Ishikawa (cell line): ENCODE results near the gene PTH2.

Experiments
- CEBPB ChIP-seq: IDR thresholded peaks from 2 replicates; pipeline ENCODE4 v1.6.1; 2012
- CREB1 ChIP-seq: IDR thresholded peaks from 2 replicates; pipeline ENCODE4 v1.6.1; 2012; ENCODE audit warnings: low read depth
- EGR1 ChIP-seq: IDR thresholded peaks from 2 replicates; pipeline ENCODE4 v1.6.1; 2012
- EP300 ChIP-seq: IDR thresholded peaks from 2 replicates; pipeline ENCODE4 v1.6.1; 2012; ENCODE audit warnings: borderline replicate concordance
- FOXM1 ChIP-seq: IDR thresholded peaks from 2 replicates; pipeline ENCODE4 v1.6.1; 2012; ENCODE audit warnings: low read depth, borderline replicate concordance
- NFIC ChIP-seq: IDR thresholded peaks from 2 replicates; pipeline ENCODE4 v1.6.1; 2012
- RAD21 ChIP-seq: IDR thresholded peaks from 2 replicates; pipeline ENCODE4 v1.6.1; 2012; ENCODE audit warnings: low read depth
- TAF1 ChIP-seq: IDR thresholded peaks from 2 replicates; pipeline ENCODE4 v1.6.1; 2012; ENCODE audit warnings: low read depth, mild to moderate bottlenecking
- TCF12 ChIP-seq: IDR thresholded peaks from 2 replicates; pipeline ENCODE4 v1.6.1; 2012; ENCODE audit warnings: low read depth
- TEAD4 ChIP-seq: IDR thresholded peaks from 2 replicates; pipeline ENCODE4 v1.6.1; 2012
- YY1 ChIP-seq: IDR thresholded peaks from 2 replicates; pipeline ENCODE4 v1.6.1; 2012; ENCODE audit warnings: low read depth
- ZBTB7A ChIP-seq: IDR thresholded peaks from 2 replicates; pipeline ENCODE4 v1.6.1; 2012; ENCODE audit warnings: low read depth
- TF ChIP-seq, protein P1 (sequence below): IDR thresholded peaks from 2 replicates; pipeline ENCODE4 v1.6.1; 2012
- TF ChIP-seq, protein P2 (sequence below): IDR thresholded peaks from 2 replicates; pipeline ENCODE4 v1.6.1; 2012; ENCODE audit warnings: low read depth, mild to moderate bottlenecking
- TF ChIP-seq, protein P3 (sequence below): IDR thresholded peaks from 2 replicates; pipeline ENCODE4 v1.6.1; 2012

The PTH2 gene

DNA sequence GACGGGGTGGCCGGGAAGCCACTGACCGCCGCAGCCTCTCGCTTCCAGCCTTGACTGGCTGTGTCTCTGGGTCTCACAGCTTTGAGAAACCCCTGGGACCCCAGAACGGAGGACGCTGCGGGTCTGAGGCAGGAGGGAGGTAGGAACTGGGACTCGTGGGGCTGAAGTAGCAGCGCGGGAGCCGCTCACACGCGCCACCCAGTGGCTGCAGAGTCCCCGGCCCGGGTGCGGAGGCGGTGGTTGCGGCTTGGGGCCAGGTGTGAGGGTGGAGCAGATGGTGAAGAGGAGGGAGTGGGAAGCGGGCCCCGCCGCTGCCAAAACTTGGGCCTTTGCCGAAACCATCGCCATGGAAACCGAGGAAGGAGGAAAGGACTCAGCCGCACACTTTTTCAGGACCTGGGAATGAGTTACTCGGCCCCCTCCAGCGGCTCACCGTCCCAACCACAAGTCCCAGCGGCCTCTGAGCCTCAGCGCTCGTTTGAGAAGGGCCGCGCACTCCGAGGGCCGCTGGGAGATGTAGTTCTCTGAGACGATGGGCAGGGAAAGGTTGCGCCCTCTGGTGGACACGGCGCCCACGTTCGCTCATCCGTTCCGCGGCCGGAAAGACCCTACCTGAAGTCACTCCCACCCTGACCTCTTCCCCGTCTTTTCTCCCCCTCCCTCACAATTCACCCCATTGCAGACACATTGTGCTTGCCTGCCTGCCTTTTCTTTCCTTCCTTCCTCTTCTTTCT lies 20.3 kb upstream of the PTH2 start:
- TF ChIP-seq CEBPB: no peak
- peak; percentile 81 for TF ChIP-seq RAD21
- TF ChIP-seq FOXM1: no peak
- TF ChIP-seq, protein P1, sequence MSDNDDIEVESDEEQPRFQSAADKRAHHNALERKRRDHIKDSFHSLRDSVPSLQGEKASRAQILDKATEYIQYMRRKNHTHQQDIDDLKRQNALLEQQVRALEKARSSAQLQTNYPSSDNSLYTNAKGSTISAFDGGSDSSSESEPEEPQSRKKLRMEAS: peak; percentile 30; the same call in 1 of the 2 replicates
- TF ChIP-seq, protein P2, sequence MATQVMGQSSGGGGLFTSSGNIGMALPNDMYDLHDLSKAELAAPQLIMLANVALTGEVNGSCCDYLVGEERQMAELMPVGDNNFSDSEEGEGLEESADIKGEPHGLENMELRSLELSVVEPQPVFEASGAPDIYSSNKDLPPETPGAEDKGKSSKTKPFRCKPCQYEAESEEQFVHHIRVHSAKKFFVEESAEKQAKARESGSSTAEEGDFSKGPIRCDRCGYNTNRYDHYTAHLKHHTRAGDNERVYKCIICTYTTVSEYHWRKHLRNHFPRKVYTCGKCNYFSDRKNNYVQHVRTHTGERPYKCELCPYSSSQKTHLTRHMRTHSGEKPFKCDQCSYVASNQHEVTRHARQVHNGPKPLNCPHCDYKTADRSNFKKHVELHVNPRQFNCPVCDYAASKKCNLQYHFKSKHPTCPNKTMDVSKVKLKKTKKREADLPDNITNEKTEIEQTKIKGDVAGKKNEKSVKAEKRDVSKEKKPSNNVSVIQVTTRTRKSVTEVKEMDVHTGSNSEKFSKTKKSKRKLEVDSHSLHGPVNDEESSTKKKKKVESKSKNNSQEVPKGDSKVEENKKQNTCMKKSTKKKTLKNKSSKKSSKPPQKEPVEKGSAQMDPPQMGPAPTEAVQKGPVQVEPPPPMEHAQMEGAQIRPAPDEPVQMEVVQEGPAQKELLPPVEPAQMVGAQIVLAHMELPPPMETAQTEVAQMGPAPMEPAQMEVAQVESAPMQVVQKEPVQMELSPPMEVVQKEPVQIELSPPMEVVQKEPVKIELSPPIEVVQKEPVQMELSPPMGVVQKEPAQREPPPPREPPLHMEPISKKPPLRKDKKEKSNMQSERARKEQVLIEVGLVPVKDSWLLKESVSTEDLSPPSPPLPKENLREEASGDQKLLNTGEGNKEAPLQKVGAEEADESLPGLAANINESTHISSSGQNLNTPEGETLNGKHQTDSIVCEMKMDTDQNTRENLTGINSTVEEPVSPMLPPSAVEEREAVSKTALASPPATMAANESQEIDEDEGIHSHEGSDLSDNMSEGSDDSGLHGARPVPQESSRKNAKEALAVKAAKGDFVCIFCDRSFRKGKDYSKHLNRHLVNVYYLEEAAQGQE: no peak
- no peak for TF ChIP-seq CREB1
- TF ChIP-seq YY1: 0 out of 2 replicates have a peak, but pooled peaks have one; percentile 57
- no peak for TF ChIP-seq TCF12
- peak; percentile 93 for TF ChIP-seq ZBTB7A
- peak; percentile 96 for TF ChIP-seq EGR1
- TF ChIP-seq NFIC: peak; percentile 21; the same call in 1 of the 2 replicates
- no peak for TF ChIP-seq TEAD4
- TF ChIP-seq EP300: no peak
- TF ChIP-seq, protein P3, sequence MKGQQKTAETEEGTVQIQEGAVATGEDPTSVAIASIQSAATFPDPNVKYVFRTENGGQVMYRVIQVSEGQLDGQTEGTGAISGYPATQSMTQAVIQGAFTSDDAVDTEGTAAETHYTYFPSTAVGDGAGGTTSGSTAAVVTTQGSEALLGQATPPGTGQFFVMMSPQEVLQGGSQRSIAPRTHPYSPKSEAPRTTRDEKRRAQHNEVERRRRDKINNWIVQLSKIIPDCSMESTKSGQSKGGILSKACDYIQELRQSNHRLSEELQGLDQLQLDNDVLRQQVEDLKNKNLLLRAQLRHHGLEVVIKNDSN: 0 out of 2 replicates have a peak, but pooled peaks have one; percentile 20
- TF ChIP-seq TAF1: no peak

DNA sequence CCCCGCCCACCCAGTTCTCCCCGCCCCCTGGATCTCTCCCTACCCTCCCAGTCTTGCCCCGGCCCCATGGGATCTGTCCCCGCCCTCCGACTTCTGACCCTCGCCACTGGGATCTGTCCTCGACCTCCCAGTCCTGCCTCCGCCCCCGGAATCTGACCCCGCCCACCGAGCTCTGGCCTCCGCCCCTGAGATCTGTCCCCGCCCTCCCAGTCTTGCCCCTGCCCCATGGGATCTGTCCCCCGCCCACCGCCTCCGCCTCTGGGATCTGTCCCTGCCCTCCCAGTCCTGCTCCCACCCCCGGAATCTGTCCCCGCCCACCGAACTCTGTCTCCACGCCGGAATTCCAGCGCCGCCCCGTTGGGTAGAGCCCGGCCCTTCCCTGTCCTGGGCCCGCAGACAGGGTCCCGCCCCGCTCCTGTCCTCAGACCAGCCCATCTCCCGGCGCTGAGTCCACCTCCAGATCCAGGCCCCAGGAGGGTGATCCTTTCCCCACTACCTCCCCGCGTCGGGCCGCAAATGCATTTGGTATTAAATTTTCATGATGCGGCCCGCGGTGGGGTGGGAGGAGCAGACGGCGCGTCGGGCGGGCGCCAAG lies 19.6 kb upstream of the PTH2 start:
- TF ChIP-seq TCF12 (no peak), NFIC (no peak), EGR1 (peak; percentile 63; the same call in 1 of the 2 replicates), RAD21 (no peak), TEAD4 (peak; percentile 73), CREB1 (no peak), EP300 (no peak), YY1 (no peak), TAF1 (no peak), CEBPB (no peak)
- TF ChIP-seq, protein P2: no peak
- TF ChIP-seq, protein P1: no peak
- TF ChIP-seq, protein P3: no peak

DNA sequence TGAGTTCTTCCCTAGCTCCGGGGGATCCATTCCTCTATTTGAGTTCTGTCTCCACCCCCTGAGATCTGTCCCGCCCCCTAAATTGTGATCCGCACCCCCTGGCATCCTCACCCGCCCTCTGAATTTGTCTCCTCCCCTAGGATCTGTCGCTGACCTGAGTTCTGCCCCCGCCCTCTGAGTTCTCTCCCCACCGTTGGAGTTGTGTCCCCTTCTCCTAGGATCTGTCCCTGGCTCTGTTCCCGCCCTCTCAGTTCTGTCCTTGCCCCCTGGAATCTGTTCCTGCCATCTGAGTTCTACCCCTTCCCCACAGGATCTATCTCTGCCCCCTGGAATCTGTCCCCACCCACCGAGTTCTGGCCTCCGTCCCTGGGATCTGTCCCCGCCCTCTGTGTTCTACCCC lies 19.1 kb upstream of the PTH2 start:
- no peak for TF ChIP-seq RAD21
- TF ChIP-seq YY1: no peak

DNA sequence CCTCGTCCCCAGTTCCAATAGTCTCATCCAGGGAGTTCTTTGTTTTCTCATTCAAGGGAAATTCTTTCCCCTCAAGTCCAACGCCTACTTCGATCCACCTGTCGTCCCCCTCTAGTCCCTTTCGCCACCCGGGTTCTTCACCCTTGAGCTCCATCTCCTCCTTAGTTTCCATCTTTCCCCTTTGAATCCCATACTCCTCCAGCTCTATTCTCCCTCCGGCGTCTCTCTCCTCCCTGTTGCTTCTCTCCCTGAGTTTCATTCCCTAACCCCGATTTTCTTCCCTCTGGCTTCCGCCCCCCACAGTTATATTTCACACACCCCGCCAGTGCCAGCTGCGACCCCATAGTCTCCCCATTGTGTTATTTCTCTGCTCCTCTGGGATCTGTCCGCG lies 18.7 kb upstream of the PTH2 start:
- TF ChIP-seq ZBTB7A (no peak), TCF12 (no peak), RAD21 (no peak), NFIC (no peak), TEAD4 (no peak), FOXM1 (no peak), EGR1 (no peak), YY1 (no peak)
- TF ChIP-seq, protein P2: no peak
- TF ChIP-seq, protein P1: no peak
